ENCODE data around the gene IL18R1. TPM values are rescaled to one million over a fixed set of nuclear protein-coding genes. Genes with fewer than 3 reads are reported as not detected.
A peak's percentile ranks its signal among the peaks of the same experiment; 100 is the strongest.

The IL18R1 gene
- total and polyA plus RNA-seq, 9 of the 15 experiments (the other 6 are each of a cell fraction or from before 2014, with no cell fraction given), result 0.55 to 10.0 (median 2.5) TPM

GRCh38 chr2:102387763-102388546 lies 32.4 kb downstream of the IL18R1 start (continued):
- TF ChIP-seq, protein P1, sequence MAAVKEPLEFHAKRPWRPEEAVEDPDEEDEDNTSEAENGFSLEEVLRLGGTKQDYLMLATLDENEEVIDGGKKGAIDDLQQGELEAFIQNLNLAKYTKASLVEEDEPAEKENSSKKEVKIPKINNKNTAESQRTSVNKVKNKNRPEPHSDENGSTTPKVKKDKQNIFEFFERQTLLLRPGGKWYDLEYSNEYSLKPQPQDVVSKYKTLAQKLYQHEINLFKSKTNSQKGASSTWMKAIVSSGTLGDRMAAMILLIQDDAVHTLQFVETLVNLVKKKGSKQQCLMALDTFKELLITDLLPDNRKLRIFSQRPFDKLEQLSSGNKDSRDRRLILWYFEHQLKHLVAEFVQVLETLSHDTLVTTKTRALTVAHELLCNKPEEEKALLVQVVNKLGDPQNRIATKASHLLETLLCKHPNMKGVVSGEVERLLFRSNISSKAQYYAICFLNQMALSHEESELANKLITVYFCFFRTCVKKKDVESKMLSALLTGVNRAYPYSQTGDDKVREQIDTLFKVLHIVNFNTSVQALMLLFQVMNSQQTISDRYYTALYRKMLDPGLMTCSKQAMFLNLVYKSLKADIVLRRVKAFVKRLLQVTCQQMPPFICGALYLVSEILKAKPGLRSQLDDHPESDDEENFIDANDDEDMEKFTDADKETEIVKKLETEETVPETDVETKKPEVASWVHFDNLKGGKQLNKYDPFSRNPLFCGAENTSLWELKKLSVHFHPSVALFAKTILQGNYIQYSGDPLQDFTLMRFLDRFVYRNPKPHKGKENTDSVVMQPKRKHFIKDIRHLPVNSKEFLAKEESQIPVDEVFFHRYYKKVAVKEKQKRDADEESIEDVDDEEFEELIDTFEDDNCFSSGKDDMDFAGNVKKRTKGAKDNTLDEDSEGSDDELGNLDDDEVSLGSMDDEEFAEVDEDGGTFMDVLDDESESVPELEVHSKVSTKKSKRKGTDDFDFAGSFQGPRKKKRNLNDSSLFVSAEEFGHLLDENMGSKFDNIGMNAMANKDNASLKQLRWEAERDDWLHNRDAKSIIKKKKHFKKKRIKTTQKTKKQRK (IDR thresholded peaks at IDR 0.05; ENCODE audit: borderline replicate concordance, low read depth, low read length), result no peak
- TF ChIP-seq RBM34 (IDR thresholded peaks at IDR 0.05; ENCODE audit: borderline replicate concordance, insufficient read depth, low read length) (no peak), ZNF41 (CRISPR knock-in tag; conservative IDR thresholded peaks at IDR 0.05) (no peak)

- H3K9me3 ChIP-seq (replicated peaks; ENCODE audit: control insufficient read depth, insufficient read depth, low read depth, low read length), result no peaks in the 10 kb centered on the region
- H4K20me1 ChIP-seq (replicated peaks; ENCODE audit: control insufficient read depth, insufficient read depth, low read length), result no peaks in the 10 kb centered on the region; the same call in 1 of the 2 replicates
- DNase-seq (ENCODE audit: extremely low read depth in 1 of 4, low spot score in 3 of 4), result peak in 2 of 4 experiments; percentile 15 to 60
- BruUV-seq (replicated peaks), result no TSS peak
- no peaks in the 10 kb centered on the region for H3K36me3 ChIP-seq (ENCODE audit: control insufficient read depth, insufficient read depth, low read length)
- in situ Hi-C loops (cut with MboI), result no loop called here
- peak; percentile 56 for ATAC-seq
- no peak overlapping the region for H3K4me2 ChIP-seq (ENCODE audit: insufficient read depth, low read length)
- WGBS (ENCODE audit: insufficient coverage, low coverage, missing lambda C conversion rate), result 14% methylated on average over 2 of the region's 2 CpGs
- peaks cover 4 to 7% of the 10 kb centered on the region in 2 experiments; a peak in 4 of 5 replicates for H3K4me1 ChIP-seq (replicated peaks in 1 of 2; ENCODE audit: control insufficient read depth in 2 of 2, insufficient read depth in 2 of 2, low read length in 2 of 2)
- no peak overlapping the region for H3K27ac ChIP-seq (ENCODE audit: extremely low read depth, low read depth, low read length)
- intact Hi-C loops (cut with micrococcal nuclease), result no loop called here
- no peak for FAIRE-seq
- no peak overlapping the region for H3K9ac ChIP-seq (ENCODE audit: insufficient read depth in 1 of 2, low read depth in 2 of 2, low read length in 2 of 2)
- H2AFZ ChIP-seq (ENCODE audit: low read depth, low read length), result no peak overlapping the region; the same call in 1 of the 2 replicates
- H3K79me2 ChIP-seq (ENCODE audit: control insufficient read depth, insufficient read depth, low read length), result no peaks in the 10 kb centered on the region
- POLR2A ChIA-PET, result interaction anchor here (1.0 kb wide), 1 partner anchor 17 kb away, joined by 3 read pairs; no protein-coding TSS in a partner anchor
- no peaks in the 10 kb centered on the region for H3K27me3 ChIP-seq (ENCODE audit: control insufficient read depth in 2 of 2, insufficient read depth in 2 of 2, low read length in 2 of 2)
- no peaks in the 10 kb centered on the region for H3K9me1 ChIP-seq (ENCODE audit: control insufficient read depth, insufficient read depth, low read length)
- H3K4me3 ChIP-seq, result no peak overlapping the region
- CTCF ChIA-PET (ENCODE audit: low intra/inter-chr PET ratio), result interaction anchor here (0.6 kb wide), 1 partner anchor 49 kb away, joined by 3 read pairs; no protein-coding TSS in a partner anchor
- TF ChIP-seq HIVEP1 (CRISPR knock-in tag; IDR thresholded peaks at IDR 0.05), result no peak
- TF ChIP-seq MAFG (tag; conservative IDR thresholded peaks at IDR 0.05), result peak; percentile 47
- TF ChIP-seq TAF7 (tag; IDR thresholded peaks at IDR 0.05), result no peak
- TF ChIP-seq SMARCE1 (IDR thresholded peaks at IDR 0.05), result peak; percentile 25; the same call in 1 of the 2 replicates
- no peak for TF ChIP-seq PTTG1 (tag; IDR thresholded peaks at IDR 0.05; ENCODE audit: low read depth)
- 0 out of 2 replicates have a peak, but pooled peaks have one; percentile 40 for TF ChIP-seq NFE2 (IDR thresholded peaks at IDR 0.05; ENCODE audit: low read depth)
- no peak for TF ChIP-seq MTA1 (IDR thresholded peaks at IDR 0.05; ENCODE audit: borderline replicate concordance)
- TF ChIP-seq, protein P2, sequence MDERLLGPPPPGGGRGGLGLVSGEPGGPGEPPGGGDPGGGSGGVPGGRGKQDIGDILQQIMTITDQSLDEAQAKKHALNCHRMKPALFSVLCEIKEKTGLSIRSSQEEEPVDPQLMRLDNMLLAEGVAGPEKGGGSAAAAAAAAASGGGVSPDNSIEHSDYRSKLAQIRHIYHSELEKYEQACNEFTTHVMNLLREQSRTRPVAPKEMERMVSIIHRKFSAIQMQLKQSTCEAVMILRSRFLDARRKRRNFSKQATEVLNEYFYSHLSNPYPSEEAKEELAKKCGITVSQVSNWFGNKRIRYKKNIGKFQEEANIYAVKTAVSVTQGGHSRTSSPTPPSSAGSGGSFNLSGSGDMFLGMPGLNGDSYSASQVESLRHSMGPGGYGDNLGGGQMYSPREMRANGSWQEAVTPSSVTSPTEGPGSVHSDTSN (CRISPR knock-in tag; IDR thresholded peaks at IDR 0.05; ENCODE audit: low read depth), result no peak
- TF ChIP-seq, protein P2 (tag; conservative IDR thresholded peaks at IDR 0.05; ENCODE audit: low read depth), result peak; percentile 38; the same call in 1 of the 2 replicates
- TF ChIP-seq NFIC (IDR thresholded peaks at IDR 0.05), result peak; percentile 86
- peak; percentile 51 for TF ChIP-seq MEIS2 (IDR thresholded peaks at IDR 0.05; ENCODE audit: partially characterized antibody)
- no peak for TF ChIP-seq SIX5 (IDR thresholded peaks at IDR 0.05; ENCODE audit: borderline replicate concordance in 1 of 2, insufficient read depth in 1 of 2, low read depth in 1 of 2, low read length in 2 of 2)
These were observed 36.0 kb downstream of the IL18R1 start for GRCh38 chr2:102391565-102391964.

Measured in K562 (cell line).